Neuronal stem cell (in vitro differentiated cells): ENCODE data around the gene ANO9.

Experiments
- DNase-seq: peaks from one replicate; pipeline ENCODE4 v3.0.0-alpha.2; 2013; ENCODE audit warnings: low spot score
- H2AFZ ChIP-seq: one replicate; pipeline ENCODE4 v1.6.1; 2013; ENCODE audit warnings: mild to moderate bottlenecking, low read length, inconsistent platforms
- H2AK5ac ChIP-seq: 2 replicates; pipeline ENCODE4 v1.6.1; 2013; ENCODE audit warnings: low read depth, mild to moderate bottlenecking, inconsistent platforms, low read length, moderate library complexity, mixed read lengths
- H2BK120ac ChIP-seq: 2 replicates; pipeline ENCODE4 v1.6.1; 2013; ENCODE audit warnings: low read depth, mild to moderate bottlenecking, inconsistent platforms, low read length, moderate library complexity, mixed read lengths
- H2BK12ac ChIP-seq: one replicate; pipeline ENCODE4 v1.6.1; 2013; ENCODE audit warnings: low read length, inconsistent platforms
- H2BK15ac ChIP-seq: 2 replicates; pipeline ENCODE4 v1.6.1; 2013; ENCODE audit warnings: mild to moderate bottlenecking, low read length, inconsistent platforms, mixed read lengths
- H2BK5ac ChIP-seq: one replicate; pipeline ENCODE4 v1.6.1; 2013; ENCODE audit warnings: inconsistent platforms, mild to moderate bottlenecking, low read length, moderate library complexity
- H3K14ac ChIP-seq: one replicate; pipeline ENCODE4 v1.6.1; 2013; ENCODE audit warnings: low read length, inconsistent platforms
- H3K18ac ChIP-seq: 2 replicates; pipeline ENCODE4 v1.6.1; 2013; ENCODE audit warnings: low read length, inconsistent platforms
- H3K23ac ChIP-seq: 2 replicates; pipeline ENCODE4 v1.6.1; 2013; ENCODE audit warnings: low read depth, mild to moderate bottlenecking, mixed read lengths, low read length, inconsistent platforms; ENCODE audit not compliant: poor library complexity
- H3K27ac ChIP-seq: replicated peaks from 3 replicates; pipeline ENCODE4 v1.5.1; 2013; ENCODE audit warnings: low read length, inconsistent platforms
- H3K27me3 ChIP-seq, 3 experiments: 2 replicates each; pipeline ENCODE4 v1.6.1; 2013; ENCODE audit warnings: low read length in 3 of 3, mild to moderate bottlenecking in 2 of 3, inconsistent platforms in 1 of 3, low read depth in 1 of 3, mixed read lengths in 1 of 3, moderate library complexity in 1 of 3; ENCODE audit not compliant: control insufficient read depth in 3 of 3, insufficient read depth in 3 of 3
- H3K36me3 ChIP-seq, 2 donors: replicated peaks in 1 of 2; 2 replicates each; pipeline ENCODE4 v1.6.1; 2013; ENCODE audit warnings: low read length in 2 of 2; ENCODE audit not compliant: control insufficient read depth in 2 of 2, insufficient read depth in 2 of 2
- H3K4ac ChIP-seq: 2 replicates; pipeline ENCODE4 v1.6.1; 2013; ENCODE audit warnings: inconsistent platforms, mild to moderate bottlenecking, low read length, moderate library complexity
- H3K4me1 ChIP-seq, 2 donors: 1 replicate in 1 of 2; 2 replicates in 1 of 2; pipeline ENCODE4 v1.6.1; 2013; ENCODE audit warnings: low read length in 2 of 2, low read depth in 1 of 2; ENCODE audit not compliant: control insufficient read depth in 2 of 2, insufficient read depth in 1 of 2
- H3K4me2 ChIP-seq: one replicate; pipeline ENCODE4 v1.6.1; 2013; ENCODE audit warnings: mild to moderate bottlenecking, low read length, inconsistent platforms; ENCODE audit not compliant: insufficient read depth, poor library complexity, severe bottlenecking
- H3K4me3 ChIP-seq, 2 donors: 2 replicates each; pipeline ENCODE4 v1.5.1; 2013; ENCODE audit warnings: low read length in 2 of 2, mild to moderate bottlenecking in 2 of 2, inconsistent platforms in 1 of 2, moderate library complexity in 1 of 2
- H3K79me1 ChIP-seq: one replicate; pipeline ENCODE4 v1.6.1; 2013; ENCODE audit warnings: low read depth, mild to moderate bottlenecking, inconsistent platforms, low read length, moderate library complexity
- H3K9ac ChIP-seq: one replicate; pipeline ENCODE4 v1.6.1; 2013; ENCODE audit warnings: mild to moderate bottlenecking, low read depth, low read length, inconsistent platforms; ENCODE audit not compliant: poor library complexity
- H3K9me3 ChIP-seq, 2 donors: replicated peaks in 1 of 2; 2 replicates each; pipeline versions ENCODE3 to v1.6.1; 2013; ENCODE audit warnings: low read length in 2 of 2, mild to moderate bottlenecking in 2 of 2, inconsistent platforms in 1 of 2, low read depth in 1 of 2, mixed read lengths in 1 of 2, moderate library complexity in 1 of 2; ENCODE audit not compliant: control insufficient read depth in 2 of 2, insufficient read depth in 1 of 2
- H4K8ac ChIP-seq: one replicate; pipeline ENCODE4 v1.6.1; 2013; ENCODE audit warnings: low read depth, mild to moderate bottlenecking, inconsistent platforms, low read length, moderate library complexity
- H4K91ac ChIP-seq: one replicate; pipeline ENCODE4 v1.6.1; 2013; ENCODE audit warnings: low read length, low read depth, mild to moderate bottlenecking, inconsistent platforms; ENCODE audit not compliant: poor library complexity
- WGBS, 2 donors: extraction: QIAGEN DNeasy Blood & Tissue Kit; methylation state at CpG; one replicate each; pipeline ENCODE4 v1.1.7; 2013; ENCODE audit warnings: missing lambda C conversion rate in 2 of 2, mixed read lengths in 1 of 2; ENCODE audit not compliant: insufficient read length in 2 of 2, insufficient replicate concordance in 1 of 2; ENCODE audit errors: extremely low coverage in 2 of 2; 5-methylcytosine and 5-hydroxymethylcytosine counted together

The ANO9 gene

DNA sequence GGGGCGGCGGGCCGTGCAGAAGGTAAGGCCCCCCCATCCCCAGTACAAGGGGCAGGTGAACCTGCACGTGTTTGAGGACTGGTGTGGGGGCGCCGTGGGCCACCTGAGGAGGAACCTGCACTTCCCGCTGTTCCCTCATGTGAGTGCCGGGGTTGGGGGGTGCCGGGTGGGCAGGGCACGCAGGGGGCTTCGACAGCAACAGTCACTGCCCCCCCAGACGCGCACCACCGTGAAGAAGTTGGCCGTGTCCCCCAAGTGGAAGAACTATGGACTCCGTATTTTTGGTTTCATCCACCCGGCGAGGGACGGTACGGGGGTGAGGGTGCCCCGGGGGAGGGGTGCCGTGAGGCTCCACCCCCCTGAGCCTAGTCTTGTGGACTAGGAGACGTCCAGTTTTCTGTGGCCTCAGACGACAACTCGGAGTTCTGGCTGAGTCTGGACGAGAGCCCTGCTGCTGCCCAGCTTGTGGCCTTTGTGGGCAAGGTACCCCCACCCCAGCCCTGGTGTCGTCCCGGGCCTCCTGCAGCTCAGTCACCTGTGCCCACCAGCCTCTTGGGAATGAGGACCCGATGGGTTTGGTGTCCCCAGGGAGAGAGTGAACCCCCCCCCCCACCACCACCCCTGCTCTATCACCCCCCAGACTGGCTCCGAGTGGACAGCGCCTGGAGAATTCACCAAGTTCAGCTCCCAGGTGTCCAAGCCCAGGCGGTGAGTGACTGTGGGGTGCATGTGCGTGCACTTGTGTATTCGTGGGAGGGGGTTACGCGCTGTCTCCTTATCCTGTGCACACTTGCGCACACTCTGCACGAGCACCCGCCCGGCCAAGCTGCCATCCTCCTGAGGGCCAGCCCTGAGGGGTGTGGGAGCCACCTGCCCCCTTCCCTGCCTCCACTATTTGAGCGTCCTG is 68.7 kb downstream of the ANO9 start:
- H3K4me2 ChIP-seq, result no peak overlapping the region
- H3K27me3 ChIP-seq, result no peaks in the 10 kb centered on the region
- no peak overlapping the region for H2BK120ac ChIP-seq
- WGBS, 2 donors, result no CpG with 5 or more reads among the region's 41 CpGs
- no peak overlapping the region for H3K4me3 ChIP-seq
- peaks cover 21% of the 10 kb centered on the region for H3K79me1 ChIP-seq
- H3K27ac ChIP-seq, result no peak overlapping the region
- H2AFZ ChIP-seq, result no peak overlapping the region
- no peak overlapping the region for H2BK12ac ChIP-seq
- no peak overlapping the region for H4K8ac ChIP-seq
- no peak overlapping the region for H2BK5ac ChIP-seq
- DNase-seq, result no peak
- no peak overlapping the region for H3K18ac ChIP-seq
- no peak overlapping the region for H3K14ac ChIP-seq
- no peak overlapping the region for H3K23ac ChIP-seq
- peaks cover 37 to 55% of the 10 kb centered on the region in 2 donors for H3K36me3 ChIP-seq
- peaks cover 8 to 11% of the 10 kb centered on the region in 2 donors for H3K4me1 ChIP-seq
- H3K9ac ChIP-seq, result no peak overlapping the region
- no peak overlapping the region for H4K91ac ChIP-seq
- peaks cover 4 to 5% of the 10 kb centered on the region in 2 donors for H3K9me3 ChIP-seq
- H2BK15ac ChIP-seq, result no peak overlapping the region
- H3K4ac ChIP-seq, result no peak overlapping the region
- H2AK5ac ChIP-seq, result no peak overlapping the region

GRCh38 chr11:371716-372590 is 69.9 kb downstream of the ANO9 start:
- Histone ChIP-seq H3K9me3 (peaks cover 4 to 9% of the 10 kb centered on the region in 2 donors), H3K14ac (no peak overlapping the region), H2BK15ac (no peak overlapping the region), H3K36me3 (peaks cover 26 to 44% of the 10 kb centered on the region in 2 donors), H3K4me3 (no peak overlapping the region), H3K18ac (no peak overlapping the region), H3K27me3 (no peaks in the 10 kb centered on the region), H2AFZ (no peak overlapping the region), H4K8ac (no peak overlapping the region), H2AK5ac (no peak overlapping the region), H3K9ac (no peak overlapping the region), H3K23ac (peak overlapping the region; percentile 85), H3K4me2 (no peak overlapping the region), H2BK12ac (no peak overlapping the region), H3K27ac (no peak overlapping the region), H2BK5ac (no peak overlapping the region), H3K4ac (no peak overlapping the region), H2BK120ac (no peak overlapping the region), H3K79me1 (peaks cover 21% of the 10 kb centered on the region), H4K91ac (no peak overlapping the region), H3K4me1 (peaks cover 8 to 11% of the 10 kb centered on the region in 2 donors)
- no CpG with 5 or more reads among the region's 19 CpGs for WGBS, 2 donors
- DNase-seq, result no peak

DNA sequence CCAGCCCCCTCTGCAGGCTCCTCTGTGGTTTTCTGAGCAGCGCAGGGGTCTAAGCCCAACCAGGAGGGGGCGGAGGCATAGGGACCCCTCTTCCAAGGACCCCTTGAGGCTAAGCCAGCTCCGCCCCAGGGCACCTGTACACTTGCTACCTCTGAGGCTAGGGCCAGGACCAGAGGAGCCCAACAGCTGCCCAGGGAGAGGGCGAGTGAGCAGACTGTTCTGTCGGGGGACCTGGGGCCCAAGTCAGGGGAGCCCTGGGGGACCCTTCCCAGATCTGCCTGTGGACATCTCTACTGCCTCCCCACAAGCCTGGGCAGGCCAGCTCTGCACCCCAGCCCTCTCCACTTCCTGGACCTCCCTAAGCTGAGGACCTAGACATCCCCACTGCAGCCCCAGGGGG is 70.8 kb downstream of the ANO9 start:
- peaks cover 21% of the 10 kb centered on the region for H3K79me1 ChIP-seq
- H3K14ac ChIP-seq, result no peak overlapping the region
- H2BK120ac ChIP-seq, result peak overlapping the region; percentile 61
- no peak for DNase-seq
- H3K4me3 ChIP-seq, result no peak overlapping the region
- H2BK5ac ChIP-seq, result peak overlapping the region; percentile 33
- H3K27me3 ChIP-seq, result no peaks in the 10 kb centered on the region
- no peak overlapping the region for H3K4me2 ChIP-seq
- no peak overlapping the region for H3K27ac ChIP-seq
- H2BK12ac ChIP-seq, result no peak overlapping the region
- peak overlapping the region; percentile 98 for H2AK5ac ChIP-seq
- no peak overlapping the region for H4K8ac ChIP-seq
- peak overlapping the region; percentile 73 for H3K23ac ChIP-seq
- H3K4me1 ChIP-seq, result peaks cover 8 to 11% of the 10 kb centered on the region in 2 donors
- H3K36me3 ChIP-seq, result peaks cover 26 to 42% of the 10 kb centered on the region in 2 donors
- no CpG with 5 or more reads among the region's 5 CpGs for whole genome bisulfite sequencing, 2 donors
- no peak overlapping the region for H3K18ac ChIP-seq
- H2AFZ ChIP-seq, result no peak overlapping the region
- peaks cover 4 to 9% of the 10 kb centered on the region in 2 donors for H3K9me3 ChIP-seq
- H4K91ac ChIP-seq, result no peak overlapping the region
- no peak overlapping the region for H2BK15ac ChIP-seq
- H3K4ac ChIP-seq, result no peak overlapping the region
- H3K9ac ChIP-seq, result no peak overlapping the region
